H1 (cell line): Measurements from ENCODE around the gene RBM5. TPM values are rescaled to one million over a fixed set of nuclear protein-coding genes. Genes with fewer than 3 reads are reported as not detected.

Experiments
- CTCF ChIA-PET: fragments of 300-600 bp; sonication (Branson Sonifier 250); formaldehyde crosslinking; loops from one replicate; lab custom pipeline; 2021; ENCODE audit not compliant: partially characterized antibody; lab: Charles Lee
- POLR2A ChIA-PET: fragments of 300-600 bp; sonication (Branson Sonifier 250); formaldehyde crosslinking; loops from one replicate; lab custom pipeline; 2021; ENCODE audit warnings: inconsistent platforms; ENCODE audit not compliant: partially characterized antibody; lab: Charles Lee
- DNase-seq, 2 experiments: peaks; one replicate each; pipeline versions ENCODE4 v3.0.0 to v3.0.0-alpha.2; 2010 to 2022; ENCODE audit warnings: low spot score in 2 of 2, low read depth in 1 of 2, mixed read lengths in 1 of 2
- FAIRE-seq: peaks from 2 replicates; lab custom pipeline; 2011; peaks lifted over from hg19 to GRCh38; lab: Jason Lieb, UNC
- H2AFZ ChIP-seq: 2 replicates; pipeline ENCODE4 v1.8.1; 2012; ENCODE audit warnings: low read length, inconsistent platforms
- H2AK5ac ChIP-seq: 2 replicates; pipeline ENCODE4 v1.6.1; 2013; ENCODE audit warnings: low read depth, low read length
- H2BK120ac ChIP-seq: replicated peaks from 2 replicates; pipeline ENCODE3; 2013; ENCODE audit warnings: low read depth, low read length, inconsistent platforms
- H2BK12ac ChIP-seq: 2 replicates; pipeline ENCODE4 v1.6.1; 2013; ENCODE audit warnings: low read depth, low read length
- H2BK15ac ChIP-seq: 2 replicates; pipeline ENCODE4 v1.6.1; 2013; ENCODE audit warnings: low read length
- H2BK20ac ChIP-seq: 2 replicates; pipeline ENCODE4 v1.6.1; 2013; ENCODE audit warnings: low read length
- H2BK5ac ChIP-seq: 2 replicates; pipeline ENCODE4 v1.6.1; 2013; ENCODE audit warnings: low read depth, low read length
- H3K14ac ChIP-seq: 2 replicates; pipeline ENCODE4 v1.6.1; 2013; ENCODE audit warnings: inconsistent platforms; ENCODE audit not compliant: insufficient read length
- H3K18ac ChIP-seq: 2 replicates; pipeline ENCODE4 v1.6.1; 2013; ENCODE audit warnings: low read length; ENCODE audit errors: extremely low read depth
- H3K23ac ChIP-seq: 2 replicates; pipeline ENCODE4 v1.6.1; 2013; ENCODE audit warnings: inconsistent platforms; ENCODE audit not compliant: insufficient read length
- H3K23me2 ChIP-seq: 2 replicates; pipeline ENCODE4 v1.6.1; 2013; ENCODE audit warnings: low read depth, low read length
- H3K27ac ChIP-seq: 2 replicates; pipeline ENCODE4 v1.6.1; 2011; ENCODE audit warnings: low read depth, low read length, inconsistent platforms
- H3K27me3 ChIP-seq, 4 experiments: replicated peaks in 1 of 4; 1 replicate in 1 of 4; 2 replicates in 3 of 4; pipeline versions ENCODE4 v1.6.1 to v1.8.1; 2011 to 2013; ENCODE audit warnings: low read length in 3 of 4, mild to moderate bottlenecking in 3 of 4, inconsistent platforms in 2 of 4, mixed read lengths in 2 of 4, moderate library complexity in 1 of 4; ENCODE audit not compliant: control insufficient read depth in 3 of 4, insufficient read depth in 3 of 4; ENCODE audit errors: extremely low read depth in 1 of 4
- H3K36me3 ChIP-seq, 4 experiments: 2 replicates each; pipeline versions ENCODE4 v1.6.1 to v1.8.1; 2011 to 2013; ENCODE audit warnings: mild to moderate bottlenecking in 4 of 4, low read length in 3 of 4, moderate library complexity in 2 of 4, control low read depth in 1 of 4, inconsistent platforms in 1 of 4; ENCODE audit not compliant: insufficient read depth in 4 of 4, control insufficient read depth in 2 of 4
- H3K4ac ChIP-seq: replicated peaks from 2 replicates; pipeline ENCODE3; 2013; ENCODE audit warnings: low read length, low read depth, mixed read lengths, inconsistent platforms; ENCODE audit not compliant: insufficient read length
- H3K4me1 ChIP-seq, 4 experiments: replicated peaks in 1 of 4; 1 replicate in 1 of 4; 2 replicates in 3 of 4; pipeline versions ENCODE4 v1.6.1 to v1.8.1; 2011 to 2013; ENCODE audit warnings: low read length in 3 of 4, inconsistent platforms in 2 of 4, mixed read lengths in 1 of 4; ENCODE audit not compliant: insufficient read depth in 4 of 4, control insufficient read depth in 3 of 4
- H3K4me2 ChIP-seq, 2 experiments: 2 replicates each; pipeline versions ENCODE4 v1.6.1 to v1.8.1; 2011 to 2013; ENCODE audit warnings: low read depth in 2 of 2, low read length in 2 of 2, control low read depth in 1 of 2, inconsistent platforms in 1 of 2, mild to moderate bottlenecking in 1 of 2; ENCODE audit not compliant: insufficient read depth in 1 of 2
- H3K4me3 ChIP-seq, 4 experiments: fragments of 200-600, 300-600 bp in 1 of 4; sonication (generic), shearing (Covaris generic), sonication (Bioruptor Twin) in 1 of 4; 2 replicates each; pipeline versions ENCODE4 v1.5.1 to v1.8.1; 2011 to 2016; ENCODE audit warnings: low read length in 4 of 4, low read depth in 3 of 4, control low read depth in 2 of 4, inconsistent platforms in 2 of 4, mild to moderate bottlenecking in 2 of 4, mixed read lengths in 1 of 4, moderate library complexity in 1 of 4; ENCODE audit not compliant: insufficient read depth in 2 of 4; ENCODE audit errors: extremely low read depth in 1 of 4
- H3K56ac ChIP-seq: replicated peaks from 2 replicates; pipeline ENCODE3; 2013; ENCODE audit warnings: low read depth, mild to moderate bottlenecking, mixed read lengths, low read length, inconsistent platforms; ENCODE audit not compliant: insufficient read length
- H3K79me1 ChIP-seq: 2 replicates; pipeline ENCODE4 v1.6.1; 2013; ENCODE audit warnings: low read depth, low read length, control low read depth
- H3K79me2 ChIP-seq, 2 experiments: 2 replicates each; pipeline versions ENCODE4 v1.6.1 to v1.8.1; 2012 to 2013; ENCODE audit warnings: low read length in 2 of 2, mild to moderate bottlenecking in 2 of 2, inconsistent platforms in 1 of 2; ENCODE audit not compliant: insufficient read depth in 2 of 2, control insufficient read depth in 1 of 2
- H3K9ac ChIP-seq, 4 experiments: replicated peaks in 1 of 4; 1 replicate in 1 of 4; 2 replicates in 3 of 4; pipeline versions ENCODE4 v1.6.1 to v1.8.1; 2011 to 2013; ENCODE audit warnings: low read depth in 3 of 4, low read length in 3 of 4, control low read depth in 2 of 4, mild to moderate bottlenecking in 2 of 4, moderate library complexity in 2 of 4, inconsistent platforms in 1 of 4; ENCODE audit errors: extremely low read depth in 1 of 4
- H3K9me3 ChIP-seq, 2 experiments: 2 replicates each; pipeline versions ENCODE4 v1.6.1 to v1.8.1; 2012 to 2013; ENCODE audit warnings: mild to moderate bottlenecking in 2 of 2, moderate library complexity in 2 of 2, control low read depth in 1 of 2, inconsistent platforms in 1 of 2, low read depth in 1 of 2, low read length in 1 of 2, mixed read lengths in 1 of 2; ENCODE audit not compliant: insufficient read depth in 2 of 2
- H4K20me1 ChIP-seq, 2 experiments: replicated peaks in 1 of 2; 2 replicates each; pipeline versions ENCODE3 to v1.8.1; 2011 to 2013; ENCODE audit warnings: inconsistent platforms in 2 of 2, low read length in 2 of 2, mild to moderate bottlenecking in 1 of 2; ENCODE audit not compliant: insufficient read depth in 2 of 2, control insufficient read depth in 1 of 2
- H4K5ac ChIP-seq: 2 replicates; pipeline ENCODE4 v1.6.1; 2013; ENCODE audit warnings: low read length, low read depth, mixed read lengths, inconsistent platforms; ENCODE audit not compliant: insufficient read length
- H4K8ac ChIP-seq: 2 replicates; pipeline ENCODE4 v1.8.0; 2013; ENCODE audit warnings: mild to moderate bottlenecking, moderate library complexity, low read length, inconsistent platforms; ENCODE audit not compliant: insufficient read depth; ENCODE audit errors: extremely low read depth
- H4K91ac ChIP-seq: replicated peaks from 2 replicates; pipeline ENCODE3; 2013; ENCODE audit warnings: low read length, mixed read lengths, inconsistent platforms; ENCODE audit not compliant: insufficient read length
- TEAD4 ChIP-seq: IDR thresholded peaks from 2 replicates; pipeline ENCODE4 v1.6.1; 2012; ENCODE audit warnings: low read depth, low read length, inconsistent platforms, mixed read lengths
- WGBS, 2 experiments: shearing (Covaris generic) in 1 of 2; methylation state at CpG; one replicate each; pipeline versions ENCODE4 v1.1.6 to v1.1.7; 2013 to 2015; ENCODE audit warnings: low lambda C conversion rate in 2 of 2, mixed read lengths in 2 of 2, inconsistent platforms in 1 of 2, low coverage in 1 of 2, missing lambda C conversion rate in 1 of 2; ENCODE audit not compliant: insufficient replicate concordance in 2 of 2, insufficient coverage in 1 of 2, insufficient read length in 1 of 2; ENCODE audit errors: extremely low coverage in 1 of 2, missing lambda C conversion rate in 1 of 2; 5-methylcytosine and 5-hydroxymethylcytosine counted together
- polyA plus RNA-seq, 7 experiments: library from polyadenylated mRNA; depleted of rRNA in 3 of 7; stranded (reverse) in 5 of 7; unstranded in 2 of 7; fragments of >200 nt in 5 of 7; fragments of 200-250 nt in 2 of 7; gene quantifications; 1 replicate in 5 of 7; 2 replicates in 1 of 7; 4 replicates in 1 of 7; pipeline versions ENCODE4 v1.2.1 to v1.2.3, GENCODE V29; 2011 to 2013; ENCODE audit warnings: missing spikeins in 2 of 7, mixed read lengths in 2 of 7
- total RNA-seq: library from RNA; stranded (reverse); fragmentation: NEBNext Ultra II Directional; extraction: Animal tissue kit (Norgen Biotek cat#: 25700); gene quantifications from 2 replicates; pipeline ENCODE4 v1.2.1, GENCODE V29; 2021
- TF ChIP-seq, protein P1 (sequence below): IDR thresholded peaks from 2 replicates; pipeline ENCODE4 v1.6.1; 2012; ENCODE audit warnings: low read length, inconsistent platforms

The RBM5 gene
- total and polyA plus RNA-seq, 2 of the 8 experiments (the other 6 are each of a cell fraction or from before 2014, with no cell fraction given) = 82.7 to 144 TPM

- Histone ChIP-seq H2AFZ (no peak overlapping the region), H4K8ac (peak overlapping the region; percentile 36; the same call in 1 of the 2 replicates), H3K9ac (no peak overlapping the region), H3K27ac (no peak overlapping the region; the same call in none of the 2 replicates), H3K23me2 (no peaks in the 10 kb centered on the region), H2BK20ac (peak overlapping the region; percentile 99), H3K18ac (peak overlapping the region; percentile 85), H2BK12ac (peak overlapping the region; percentile 97; the same call in 1 of the 2 replicates), H3K36me3 (no peaks in the 10 kb centered on the region), H4K91ac (peak overlapping the region; percentile 94), H3K79me1 (no peaks in the 10 kb centered on the region), H2BK120ac (peak overlapping the region; percentile 7), H3K79me2 (no peaks in the 10 kb centered on the region), H3K23ac (no peak overlapping the region), H2AK5ac (peak overlapping the region; percentile 90; the same call in 1 of the 2 replicates), H3K56ac (no peak overlapping the region), H3K4me1 (peaks cover 4 to 32% (median 23%) of the 10 kb centered on the region in 4 experiments), H3K4ac (peak overlapping the region; percentile 1), H3K4me2 (peak overlapping the region in 1 of 2 experiments; percentile 17; a peak in 2 of 4 replicates), H4K20me1 (no peaks in the 10 kb centered on the region), H2BK15ac (peak overlapping the region; percentile 88; the same call in 1 of the 2 replicates)
- CTCF ChIA-PET = interaction anchor here (0.6 to 20.9 kb wide), 17 partner anchors 9 to 101 kb away, joined by 3 to 591 read pairs (median 3); partner anchors contain the start of gene GNAT1
- WGBS, 2 experiments = 89% methylated on average over 15 of the region's 16 CpGs; no CpG with 5 or more reads in 1 of the 2 experiments
- no peak for FAIRE-seq
- peak in 1 of 2 experiments; percentile 58 for DNase-seq
- peak; percentile 69 for TF ChIP-seq TEAD4
- TF ChIP-seq, protein P1, sequence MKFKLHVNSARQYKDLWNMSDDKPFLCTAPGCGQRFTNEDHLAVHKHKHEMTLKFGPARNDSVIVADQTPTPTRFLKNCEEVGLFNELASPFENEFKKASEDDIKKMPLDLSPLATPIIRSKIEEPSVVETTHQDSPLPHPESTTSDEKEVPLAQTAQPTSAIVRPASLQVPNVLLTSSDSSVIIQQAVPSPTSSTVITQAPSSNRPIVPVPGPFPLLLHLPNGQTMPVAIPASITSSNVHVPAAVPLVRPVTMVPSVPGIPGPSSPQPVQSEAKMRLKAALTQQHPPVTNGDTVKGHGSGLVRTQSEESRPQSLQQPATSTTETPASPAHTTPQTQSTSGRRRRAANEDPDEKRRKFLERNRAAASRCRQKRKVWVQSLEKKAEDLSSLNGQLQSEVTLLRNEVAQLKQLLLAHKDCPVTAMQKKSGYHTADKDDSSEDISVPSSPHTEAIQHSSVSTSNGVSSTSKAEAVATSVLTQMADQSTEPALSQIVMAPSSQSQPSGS = no peak
- TF ChIP-seq, all 59 proteins: peak for 1
- no peaks in the 10 kb centered on the region for H3K9me3 ChIP-seq
- peak overlapping the region; percentile 93; the same call in 1 of the 2 replicates for H2BK5ac ChIP-seq
- H3K27me3 ChIP-seq = no peaks in the 10 kb centered on the region
- H3K4me3 ChIP-seq = no peak overlapping the region
- H3K14ac ChIP-seq = no peak overlapping the region
- H4K5ac ChIP-seq = no peak overlapping the region
- POLR2A ChIA-PET = interaction anchor here (0.6 to 11.1 kb wide), 14 partner anchors 10 to 134 kb away, joined by 3 to 133 read pairs (median 4); partner anchors contain the start of genes GNAT1, SEMA3F and SLC38A3
These were observed 37.8 kb downstream of the RBM5 start for GRCh38 chr3:50126287-50127211.
